Stomach (tissue), 9 donors: Measurements from ENCODE around the gene VSIG10L. TPM values are rescaled to one million over a fixed set of nuclear protein-coding genes. Genes with fewer than 3 reads are reported as not detected.

Experiments used
- DNase-seq, 2 donors: peaks; one replicate each; pipeline versions ENCODE4 v3.0.0 to v3.0.0-alpha.2; 2013 to 2019
- H3K27ac ChIP-seq, 5 donors: fragments of 200-600 bp in 4 of 5; sonication (generic) in 4 of 5; one replicate each; pipeline ENCODE4 v1.5.1; 2013 to 2019; ENCODE audit warnings: mild to moderate bottlenecking in 1 of 5, moderate library complexity in 1 of 5
- H3K27me3 ChIP-seq, 3 donors: fragments of 200-600 bp; sonication (generic); one replicate each; pipeline ENCODE4 v1.5.1; 2017 to 2019; ENCODE audit warnings: mixed run types in 1 of 3
- H3K36me3 ChIP-seq, 4 donors: fragments of 200-600 bp; sonication (generic); 1 replicate in 3 of 4; 2 replicates in 1 of 4; pipeline ENCODE4 v1.5.1; 2016 to 2019
- H3K4me1 ChIP-seq, 4 donors: fragments of 200-600 bp; sonication (generic); one replicate each; pipeline ENCODE4 v1.5.1; 2016 to 2019
- H3K4me3 ChIP-seq, 4 donors: fragments of 200-600 bp; sonication (generic) in 3 of 4; one replicate each; pipeline ENCODE4 v1.5.1; 2016 to 2019; ENCODE audit warnings: mild to moderate bottlenecking in 1 of 4
- H3K9me3 ChIP-seq, 4 donors: fragments of 200-600 bp; sonication (generic); one replicate each; pipeline ENCODE4 v1.5.1; 2016 to 2019
- EP300 ChIP-seq: sonication (generic); formaldehyde crosslinking; IDR thresholded peaks from one replicate; pipeline ENCODE4 v1.6.1; 2017; ENCODE audit warnings: antibody characterized with exemption
- POLR2A ChIP-seq, 4 donors: fragments of 450-650 bp; IDR thresholded peaks; one replicate each; pipeline ENCODE4 v1.6.1; 2016; ENCODE audit warnings: antibody characterized with exemption in 4 of 4, control low read depth in 2 of 4, mild to moderate bottlenecking in 1 of 4, moderate library complexity in 1 of 4
- POLR2AphosphoS5 ChIP-seq, 3 donors: sonication (generic); formaldehyde crosslinking; IDR thresholded peaks; one replicate each; pipeline ENCODE4 v1.6.1; 2016; ENCODE audit warnings: antibody characterized with exemption in 3 of 3
- WGBS, 5 donors: extraction: QIAGEN DNeasy Blood & Tissue Kit in 3 of 5; methylation state at CpG; one replicate each; pipeline versions ENCODE4 v1.1.5 to v1.1.7; 2013 to 2018; 5-methylcytosine and 5-hydroxymethylcytosine counted together
- intact Hi-C: fragments of 100-400 bp; cut with DNase I; formaldehyde crosslinking; loops from one replicate; pipeline ENCODE4 v1.15.1; 2023; ENCODE audit warnings: low total_unique reads
- polyA plus RNA-seq, 3 donors: library from polyadenylated mRNA; stranded (reverse); fragments of 200-250 nt; gene quantifications; one replicate each; pipeline ENCODE4 v1.2.3, GENCODE V29; 2013
- total RNA-seq, 5 donors: library from RNA; depleted of rRNA; stranded (reverse); fragments of >200 nt; gene quantifications; one replicate each; pipeline versions ENCODE4 v1.1.0 to v1.2.3, GENCODE V29; 2014 to 2016
- TF ChIP-seq, protein P1 (sequence below), 7 experiments: fragments of 450-650 bp in 4 of 7; fragments of 200-600 bp in 3 of 7; sonication (generic) in 3 of 7; IDR thresholded peaks; one replicate each; pipeline ENCODE4 v1.5.1; 2016 to 2019; ENCODE audit warnings: antibody characterized with exemption in 7 of 7, control low read depth in 2 of 7, mild to moderate bottlenecking in 1 of 7
- donor health status: healthy with polysubstance abuse.
- donor health status: Bipolar disorder and iron deficiency.
- donor health status: healthy.

The VSIG10L gene
- total and polyA plus RNA-seq, 8 donors: 0.29 to 39.6 (median 1.1) TPM; not detected in 3

DNA sequence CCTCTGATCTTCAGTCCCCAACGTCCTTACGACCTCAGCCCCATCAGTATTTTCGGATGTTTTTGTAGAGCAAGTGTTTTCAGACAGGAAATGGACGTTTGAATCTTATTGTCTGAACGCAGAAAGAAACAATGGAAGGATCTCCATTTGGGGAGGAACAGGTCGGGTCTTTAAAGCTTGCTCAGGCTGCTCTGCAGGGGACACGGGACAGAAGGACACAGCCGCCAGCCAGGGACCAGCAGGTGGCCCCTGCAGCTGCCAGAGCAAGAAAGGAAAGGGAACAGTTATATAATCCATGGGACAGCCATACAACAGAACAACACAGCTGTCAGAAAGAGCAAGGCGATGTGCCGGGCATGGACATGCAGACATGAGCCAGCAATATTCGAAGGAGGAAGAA lies 49.0 kb downstream of the VSIG10L start:
- WGBS, 5 donors: 28 to 40% (median 31%) methylated on average over 11 of the region's 11 CpGs
- intact Hi-C loops: no loop called here
- Histone ChIP-seq H3K9me3 (peaks cover 0 to 7% (median 6%) of the 10 kb centered on the region in 4 donors), H3K4me3 (no peak overlapping the region), H3K36me3 (no peaks in the 10 kb centered on the region), H3K27ac (no peak overlapping the region), H3K4me1 (no peaks in the 10 kb centered on the region), H3K27me3 (peaks cover 0 to 66% (median 11%) of the 10 kb centered on the region in 3 donors)
- no peak for TF ChIP-seq POLR2A (IDR thresholded peaks at IDR 0.05)
- TF ChIP-seq EP300: no peak
- TF ChIP-seq, protein P1, sequence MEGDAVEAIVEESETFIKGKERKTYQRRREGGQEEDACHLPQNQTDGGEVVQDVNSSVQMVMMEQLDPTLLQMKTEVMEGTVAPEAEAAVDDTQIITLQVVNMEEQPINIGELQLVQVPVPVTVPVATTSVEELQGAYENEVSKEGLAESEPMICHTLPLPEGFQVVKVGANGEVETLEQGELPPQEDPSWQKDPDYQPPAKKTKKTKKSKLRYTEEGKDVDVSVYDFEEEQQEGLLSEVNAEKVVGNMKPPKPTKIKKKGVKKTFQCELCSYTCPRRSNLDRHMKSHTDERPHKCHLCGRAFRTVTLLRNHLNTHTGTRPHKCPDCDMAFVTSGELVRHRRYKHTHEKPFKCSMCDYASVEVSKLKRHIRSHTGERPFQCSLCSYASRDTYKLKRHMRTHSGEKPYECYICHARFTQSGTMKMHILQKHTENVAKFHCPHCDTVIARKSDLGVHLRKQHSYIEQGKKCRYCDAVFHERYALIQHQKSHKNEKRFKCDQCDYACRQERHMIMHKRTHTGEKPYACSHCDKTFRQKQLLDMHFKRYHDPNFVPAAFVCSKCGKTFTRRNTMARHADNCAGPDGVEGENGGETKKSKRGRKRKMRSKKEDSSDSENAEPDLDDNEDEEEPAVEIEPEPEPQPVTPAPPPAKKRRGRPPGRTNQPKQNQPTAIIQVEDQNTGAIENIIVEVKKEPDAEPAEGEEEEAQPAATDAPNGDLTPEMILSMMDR (IDR thresholded peaks at IDR 0.05): no peak
- no peak for TF ChIP-seq POLR2AphosphoS5 (IDR thresholded peaks at IDR 0.05)
- DNase-seq: no peak

DNA sequence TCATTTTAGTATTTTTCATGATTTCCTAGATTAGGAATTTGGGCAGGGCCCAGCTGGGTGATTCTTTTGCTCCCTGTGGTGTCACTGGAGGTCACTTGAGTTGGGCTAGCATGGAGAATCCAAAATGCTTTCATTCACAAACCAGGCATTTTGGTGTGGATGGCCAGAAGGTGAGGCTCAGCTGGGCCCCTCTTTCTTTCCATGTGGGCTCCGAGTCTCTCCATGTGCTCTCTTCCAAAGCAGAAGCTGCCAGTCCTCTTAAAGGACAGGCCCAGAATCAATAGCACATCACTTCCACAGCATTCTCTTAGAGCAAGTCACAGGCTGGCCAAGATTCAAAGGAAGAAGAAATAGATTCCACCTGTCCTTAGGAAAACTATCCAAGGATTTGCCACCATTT lies 52.3 kb downstream of the VSIG10L start:
- DNase-seq: no peak
- 62 to 89% (median 86%) methylated on average over 1 of the region's 1 CpG for WGBS, 5 donors
- peaks cover 0 to 41% (median 2%) of the 10 kb centered on the region in 3 donors for H3K27me3 ChIP-seq
- H3K9me3 ChIP-seq: peaks cover 0 to 7% (median 6%) of the 10 kb centered on the region in 4 donors
- no peak for TF ChIP-seq EP300
- no peak for TF ChIP-seq POLR2A (IDR thresholded peaks at IDR 0.05)
- TF ChIP-seq, protein P1 (IDR thresholded peaks at IDR 0.05): no peak
- TF ChIP-seq POLR2AphosphoS5 (IDR thresholded peaks at IDR 0.05): no peak
- H3K4me1 ChIP-seq: no peaks in the 10 kb centered on the region
- intact Hi-C loops: no loop called here
- H3K4me3 ChIP-seq: no peak overlapping the region
- no peak overlapping the region for H3K27ac ChIP-seq
- H3K36me3 ChIP-seq: no peaks in the 10 kb centered on the region

DNA sequence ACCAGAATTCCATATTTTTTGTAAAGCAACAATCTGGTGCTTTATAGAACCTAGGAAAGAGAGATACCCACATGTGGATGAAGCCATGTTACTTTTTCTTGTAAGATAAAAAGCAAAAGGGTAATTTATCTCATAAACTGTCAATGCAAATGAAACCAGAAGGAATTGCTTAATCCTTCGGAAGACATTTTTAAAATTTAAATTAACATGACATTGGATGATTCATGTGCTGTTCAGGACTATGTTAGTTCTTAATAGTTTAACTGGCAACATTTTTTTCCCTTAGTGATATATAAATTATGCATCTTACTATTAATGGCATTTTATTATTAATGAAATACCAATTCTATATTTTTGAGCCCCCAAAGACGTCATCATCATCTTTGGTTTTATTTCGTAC lies 56.3 kb downstream of the VSIG10L start:
- TF ChIP-seq POLR2A (IDR thresholded peaks at IDR 0.05): no peak
- TF ChIP-seq, protein P1 (IDR thresholded peaks at IDR 0.05): no peak
- no peak for TF ChIP-seq EP300
- TF ChIP-seq POLR2AphosphoS5 (IDR thresholded peaks at IDR 0.05): no peak
- WGBS, 5 donors: 64 to 82% (median 81%) methylated on average over 3 of the region's 3 CpGs

DNA sequence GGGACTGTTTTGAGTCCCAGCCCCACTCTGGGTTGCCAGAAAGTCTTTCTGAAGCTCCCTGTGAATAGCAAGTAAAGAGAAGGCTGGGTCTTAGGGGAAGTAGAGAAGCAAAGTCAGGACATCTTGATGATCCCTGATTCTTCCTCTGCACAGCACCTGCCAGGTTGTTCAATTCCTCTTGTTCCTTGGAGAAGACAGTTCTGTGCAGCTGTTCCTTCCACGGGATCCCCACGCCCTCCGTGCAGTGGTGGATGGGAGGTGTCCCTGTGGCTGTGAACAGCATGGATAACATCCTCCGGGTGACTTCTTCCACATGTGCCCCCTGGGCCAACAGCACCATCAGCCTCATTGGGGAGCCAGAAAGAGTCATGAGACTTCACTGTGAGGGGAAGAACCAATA lies 59.6 kb downstream of the VSIG10L start:
- Histone ChIP-seq H3K9me3 (peaks cover 0 to 26% (median 5%) of the 10 kb centered on the region in 4 donors), H3K27me3 (peaks cover 0 to 22% (median 0%) of the 10 kb centered on the region in 3 donors), H3K4me1 (no peaks in the 10 kb centered on the region), H3K36me3 (no peaks in the 10 kb centered on the region), H3K27ac (no peak overlapping the region), H3K4me3 (no peak overlapping the region)
- intact Hi-C loops: no loop called here
- TF ChIP-seq POLR2A (IDR thresholded peaks at IDR 0.05) (no peak), POLR2AphosphoS5 (IDR thresholded peaks at IDR 0.05) (no peak), EP300 (no peak)
- TF ChIP-seq, protein P1 (IDR thresholded peaks at IDR 0.05): no peak
- WGBS, 5 donors: 81 to 92% (median 86%) methylated on average over 4 of the region's 4 CpGs
- no peak for DNase-seq

More for the DNA sequence above, 56.3 kb downstream of the VSIG10L start:
- H3K27ac ChIP-seq: no peak overlapping the region
- H3K4me1 ChIP-seq: no peaks in the 10 kb centered on the region
- H3K36me3 ChIP-seq: no peaks in the 10 kb centered on the region
- no peak for DNase-seq
- no peak overlapping the region for H3K4me3 ChIP-seq
- peaks cover 0 to 12% (median 0%) of the 10 kb centered on the region in 3 donors for H3K27me3 ChIP-seq
- peaks cover 0 to 28% (median 10%) of the 10 kb centered on the region in 4 donors for H3K9me3 ChIP-seq
- intact Hi-C loops: no loop called here

Other genes with a start within 250 kb of the VSIG10L start
- 10 to 100 TPM in 2 of 5 donors, 1 to 10 TPM in 2, under 1 TPM in 1; 0.58 to 47.3 (median 7.4) TPM for gene CTU1, start 233.7 kb downstream of the VSIG10L start, total RNA-seq
- gene CTU1, start 233.7 kb downstream of the VSIG10L start, polyA plus RNA-seq: 1 to 10 TPM; 2.4 to 5.3 (median 2.8) TPM
- 10 to 100 TPM in 1 of 5 donors, 1 to 10 TPM in 3, not detected in 1; 1.1 to 13.9 (median 1.9) TPM for gene SIGLEC9, start 217.2 kb downstream of the VSIG10L start, total RNA-seq
- 1 to 10 TPM in 1 of 3 donors, under 1 TPM in 2; 0.61 to 3.6 (median 0.80) TPM for gene SIGLEC9, start 217.2 kb downstream of the VSIG10L start, polyA plus RNA-seq
- gene SIGLEC7, start 199.8 kb downstream of the VSIG10L start, total RNA-seq: 1 to 10 TPM in 1 of 5 donors, under 1 TPM in 1, not detected in 3; 0.18 to 1.3 TPM
- 1 to 10 TPM in 1 of 3 donors, under 1 TPM in 1, not detected in 1; 0.50 to 1.8 TPM for gene SIGLEC7, start 199.8 kb downstream of the VSIG10L start, polyA plus RNA-seq
- gene CD33, start 117.1 kb downstream of the VSIG10L start, total RNA-seq: 1 to 10 TPM in 2 of 5 donors, not detected in 3; 3.7 to 4.8 TPM
- gene CD33, start 117.1 kb downstream of the VSIG10L start, polyA plus RNA-seq: 1 to 10 TPM; 1.7 to 3.0 (median 1.7) TPM
- gene SIGLECL1, start 91.1 kb downstream of the VSIG10L start, total RNA-seq: not detected
- not detected for gene SIGLECL1, start 91.1 kb downstream of the VSIG10L start, polyA plus RNA-seq
- gene IGLON5, start 30.5 kb downstream of the VSIG10L start, total RNA-seq: under 1 TPM in 1 of 5 donors, not detected in 4; 0.18 TPM
- gene IGLON5, start 30.5 kb downstream of the VSIG10L start, polyA plus RNA-seq: under 1 TPM in 1 of 3 donors, not detected in 2; 0.13 TPM
- 100 to 1,000 TPM in 1 of 5 donors, 10 to 100 TPM in 3, 1 to 10 TPM in 1; 1.2 to 211 (median 53.4) TPM for gene ETFB, start 24.2 kb upstream of the VSIG10L start, total RNA-seq
- gene ETFB, start 24.2 kb upstream of the VSIG10L start, polyA plus RNA-seq: 100 to 1,000 TPM; 146 to 177 (median 157) TPM
- gene CLDND2, start 26.9 kb upstream of the VSIG10L start, total RNA-seq: not detected
- gene CLDND2, start 26.9 kb upstream of the VSIG10L start, polyA plus RNA-seq: 1 to 10 TPM in 2 of 3 donors, under 1 TPM in 1; 0.88 to 4.3 (median 1.3) TPM
- gene NKG7, start 30.5 kb upstream of the VSIG10L start, total RNA-seq: 1 to 10 TPM in 1 of 5 donors, not detected in 4; 7.7 TPM
- gene NKG7, start 30.5 kb upstream of the VSIG10L start, polyA plus RNA-seq: 1 to 10 TPM; 2.1 to 7.3 (median 3.1) TPM
- gene LIM2, start 45.8 kb upstream of the VSIG10L start, total RNA-seq: not detected
- not detected for gene LIM2, start 45.8 kb upstream of the VSIG10L start, polyA plus RNA-seq
- gene C19orf84, start 48.5 kb upstream of the VSIG10L start, total RNA-seq: not detected
- not detected for gene C19orf84, start 48.5 kb upstream of the VSIG10L start, polyA plus RNA-seq
- 10 to 100 TPM in 1 of 5 donors, 1 to 10 TPM in 2, not detected in 2; 1.1 to 21.4 (median 4.6) TPM for gene SIGLEC10, start 75.5 kb upstream of the VSIG10L start, total RNA-seq
- gene SIGLEC10, start 75.5 kb upstream of the VSIG10L start, polyA plus RNA-seq: 1 to 10 TPM; 1.7 to 3.1 (median 2.3) TPM
- 1 to 10 TPM in 2 of 5 donors, not detected in 3; 1.1 to 2.3 TPM for gene SIGLEC8, start 116.3 kb upstream of the VSIG10L start, total RNA-seq
- 1 to 10 TPM in 1 of 3 donors, under 1 TPM in 2; 0.20 to 1.1 (median 0.56) TPM for gene SIGLEC8, start 116.3 kb upstream of the VSIG10L start, polyA plus RNA-seq
- not detected for gene CEACAM18, start 136.4 kb upstream of the VSIG10L start, total RNA-seq
- gene CEACAM18, start 136.4 kb upstream of the VSIG10L start, polyA plus RNA-seq: not detected
- under 1 TPM in 1 of 5 donors, not detected in 4; 0.37 TPM for gene SIGLEC12, start 159.7 kb upstream of the VSIG10L start, total RNA-seq
- gene SIGLEC12, start 159.7 kb upstream of the VSIG10L start, polyA plus RNA-seq: 1 to 10 TPM in 1 of 3 donors, under 1 TPM in 1, not detected in 1; 0.10 to 1.2 TPM
- gene SIGLEC6, start 189.5 kb upstream of the VSIG10L start, total RNA-seq: 1 to 10 TPM in 1 of 5 donors, not detected in 4; 7.1 TPM
- gene SIGLEC6, start 189.5 kb upstream of the VSIG10L start, polyA plus RNA-seq: 1 to 10 TPM in 1 of 3 donors, under 1 TPM in 1, not detected in 1; 0.50 to 2.4 TPM
- gene ZNF175, start 229.1 kb upstream of the VSIG10L start, total RNA-seq: 10 to 100 TPM in 1 of 5 donors, 1 to 10 TPM in 4; 3.8 to 12.9 (median 5.0) TPM
- gene ZNF175, start 229.1 kb upstream of the VSIG10L start, polyA plus RNA-seq: 1 to 10 TPM; 1.2 to 3.1 (median 1.7) TPM